Testis (tissue), 2 donors: Measurements from ENCODE around the gene TMEM81.

ENCODE experiments used
- POLR2A ChIP-seq: fragments of 450-650 bp; IDR thresholded peaks from one replicate; pipeline ENCODE4 v1.6.1; 2017; ENCODE audit warnings: antibody characterized with exemption, mild to moderate bottlenecking, moderate library complexity
- TF ChIP-seq, protein P1 (sequence below), 3 experiments: fragments of 450-650 bp in 2 of 3; fragments of 200-600 bp in 1 of 3; sonication (generic) in 1 of 3; IDR thresholded peaks; one replicate each; pipeline ENCODE4 v1.5.1; 2016 to 2019; ENCODE audit warnings: antibody characterized with exemption in 3 of 3, mild to moderate bottlenecking in 2 of 3, moderate library complexity in 1 of 3

DNA sequence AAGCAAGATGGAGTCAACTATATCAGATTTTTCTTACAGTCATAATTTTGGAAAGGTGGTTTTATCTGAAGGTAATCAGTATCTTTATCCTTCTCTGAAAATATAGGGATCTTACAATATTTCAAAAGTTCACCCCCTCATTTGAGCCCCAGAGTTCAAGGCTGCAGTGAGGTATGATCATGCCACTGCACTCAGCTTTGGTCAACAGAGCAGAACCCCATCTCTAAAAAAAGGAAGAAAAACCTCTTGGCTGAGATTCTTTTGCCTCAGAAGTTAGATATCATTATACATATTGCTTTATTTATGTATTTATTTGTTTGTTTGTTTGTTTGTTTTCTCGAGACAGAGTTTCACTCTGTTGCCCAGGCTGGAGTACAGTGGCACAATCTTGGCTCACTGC lies 49.0 kb upstream of the TMEM81 start:
- TF ChIP-seq POLR2A = no peak
- TF ChIP-seq, protein P1, sequence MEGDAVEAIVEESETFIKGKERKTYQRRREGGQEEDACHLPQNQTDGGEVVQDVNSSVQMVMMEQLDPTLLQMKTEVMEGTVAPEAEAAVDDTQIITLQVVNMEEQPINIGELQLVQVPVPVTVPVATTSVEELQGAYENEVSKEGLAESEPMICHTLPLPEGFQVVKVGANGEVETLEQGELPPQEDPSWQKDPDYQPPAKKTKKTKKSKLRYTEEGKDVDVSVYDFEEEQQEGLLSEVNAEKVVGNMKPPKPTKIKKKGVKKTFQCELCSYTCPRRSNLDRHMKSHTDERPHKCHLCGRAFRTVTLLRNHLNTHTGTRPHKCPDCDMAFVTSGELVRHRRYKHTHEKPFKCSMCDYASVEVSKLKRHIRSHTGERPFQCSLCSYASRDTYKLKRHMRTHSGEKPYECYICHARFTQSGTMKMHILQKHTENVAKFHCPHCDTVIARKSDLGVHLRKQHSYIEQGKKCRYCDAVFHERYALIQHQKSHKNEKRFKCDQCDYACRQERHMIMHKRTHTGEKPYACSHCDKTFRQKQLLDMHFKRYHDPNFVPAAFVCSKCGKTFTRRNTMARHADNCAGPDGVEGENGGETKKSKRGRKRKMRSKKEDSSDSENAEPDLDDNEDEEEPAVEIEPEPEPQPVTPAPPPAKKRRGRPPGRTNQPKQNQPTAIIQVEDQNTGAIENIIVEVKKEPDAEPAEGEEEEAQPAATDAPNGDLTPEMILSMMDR (IDR thresholded peaks at IDR 0.05) = no peak
